Neural cell (in vitro differentiated cells): ENCODE data around the gene FLT3. TPM values are rescaled to one million over a fixed set of nuclear protein-coding genes. Genes with fewer than 3 reads are reported as not detected.

Experiments
- H2AFZ ChIP-seq: fragments of 200-600, 300-800 bp; sonication (generic), shearing (Covaris generic); 2 replicates; pipeline ENCODE4 v1.6.0; 2014; ENCODE audit warnings: low read depth, mild to moderate bottlenecking, antibody characterized with exemption, low read length, moderate library complexity
- H3F3A ChIP-seq: fragments of 200-600 bp; shearing (Covaris generic); 2 replicates; pipeline ENCODE4 v1.6.1; 2016; ENCODE audit warnings: mild to moderate bottlenecking, moderate library complexity, mixed read lengths, antibody characterized with exemption, low read length; ENCODE audit not compliant: insufficient read depth, poor library complexity, severe bottlenecking
- H3K27ac ChIP-seq: fragments of 200-600, 300-800 bp; sonication (generic), shearing (Covaris generic); 2 replicates; pipeline ENCODE4 v1.5.1; 2014; ENCODE audit warnings: mild to moderate bottlenecking, low read length, moderate library complexity
- H3K27me3 ChIP-seq: fragments of 300-800, 200-600 bp; sonication (generic), shearing (Covaris generic); 2 replicates; pipeline ENCODE4 v1.6.0; 2014; ENCODE audit warnings: mild to moderate bottlenecking, low read depth, low read length, moderate library complexity; ENCODE audit not compliant: insufficient read depth
- H3K36me3 ChIP-seq: fragments of 300-800, 200-600 bp; sonication (generic), shearing (Covaris generic); 2 replicates; pipeline ENCODE4 v1.5.1; 2014; ENCODE audit warnings: mild to moderate bottlenecking, antibody characterized with exemption, low read length, moderate library complexity; ENCODE audit not compliant: insufficient read depth
- H3K4me2 ChIP-seq: fragments of 300-800, 200-600 bp; sonication (generic), shearing (Covaris generic); 2 replicates; pipeline ENCODE4 v1.6.0; 2014; ENCODE audit warnings: mild to moderate bottlenecking, low read length
- H3K4me3 ChIP-seq: fragments of 300-800, 200-600 bp; sonication (generic), shearing (Covaris generic); 2 replicates; pipeline ENCODE4 v1.5.1; 2014; ENCODE audit warnings: mild to moderate bottlenecking, low read length, moderate library complexity
- H3K79me2 ChIP-seq: fragments of 200-600 bp; shearing (Covaris generic); replicated peaks from 2 replicates; pipeline ENCODE4 v1.6.0; 2014; ENCODE audit warnings: mild to moderate bottlenecking, low read length, moderate library complexity; ENCODE audit not compliant: insufficient read depth
- H3K9ac ChIP-seq: fragments of 300-800, 200-600 bp; sonication (generic), shearing (Covaris generic); 2 replicates; pipeline ENCODE4 v1.6.1; 2016; ENCODE audit warnings: mild to moderate bottlenecking, low read length, mixed read lengths
- H3K9me2 ChIP-seq: fragments of 200-600 bp; shearing (Covaris generic); 2 replicates; pipeline ENCODE4 v1.6.1; 2016; ENCODE audit warnings: mild to moderate bottlenecking, low read length, mixed read lengths; ENCODE audit not compliant: insufficient read depth
- H3K9me3 ChIP-seq: fragments of 200-600, 300-800 bp; sonication (generic), shearing (Covaris generic); 2 replicates; pipeline ENCODE4 v1.6.1; 2016; ENCODE audit warnings: mild to moderate bottlenecking, mixed run types, low read length, moderate library complexity, mixed read lengths
- H4K20me1 ChIP-seq: fragments of 200-600 bp; shearing (Covaris generic); 2 replicates; pipeline ENCODE4 v1.6.1; 2016; ENCODE audit warnings: mild to moderate bottlenecking, mixed run types; ENCODE audit not compliant: insufficient read depth
- CTCF ChIP-seq: fragments of 450-650 bp; IDR thresholded peaks from 2 replicates; pipeline ENCODE4 v1.5.1; 2014; ENCODE audit warnings: antibody characterized with exemption, mild to moderate bottlenecking, moderate library complexity; ENCODE audit not compliant: poor library complexity, severe bottlenecking
- EP300 ChIP-seq: fragments of 450-650 bp; conservative IDR thresholded peaks from 2 replicates; pipeline ENCODE4 v1.6.1; 2014; ENCODE audit warnings: antibody characterized with exemption, mild to moderate bottlenecking, moderate library complexity; ENCODE audit not compliant: poor library complexity, severe bottlenecking
- EZH2 ChIP-seq: fragments of 200-600, 300-800 bp; shearing (Covaris generic), sonication (generic); IDR thresholded peaks from 2 replicates; pipeline ENCODE4 v1.6.1; 2014; ENCODE audit warnings: antibody characterized with exemption, low read length, borderline replicate concordance, mild to moderate bottlenecking; ENCODE audit not compliant: insufficient read depth, poor library complexity, severe bottlenecking
- MXI1 ChIP-seq: fragments of 450-650 bp; conservative IDR thresholded peaks from 2 replicates; pipeline ENCODE4 v1.6.1; 2014; ENCODE audit warnings: antibody characterized with exemption, mild to moderate bottlenecking; ENCODE audit not compliant: poor library complexity, severe bottlenecking
- POLR2AphosphoS5 ChIP-seq: IDR thresholded peaks from 2 replicates; pipeline ENCODE4 v1.6.1; 2012
- RAD21 ChIP-seq: fragments of 450-650 bp; conservative IDR thresholded peaks from 2 replicates; pipeline ENCODE4 v1.6.1; 2014; ENCODE audit warnings: antibody characterized with exemption, mild to moderate bottlenecking, moderate library complexity
- REST ChIP-seq: IDR thresholded peaks from 2 replicates; pipeline ENCODE4 v1.6.1; 2012; ENCODE audit warnings: borderline replicate concordance
- SMC3 ChIP-seq: fragments of 450-650 bp; conservative IDR thresholded peaks from 2 replicates; pipeline ENCODE4 v1.6.1; 2014; ENCODE audit warnings: antibody characterized with exemption, mild to moderate bottlenecking, moderate library complexity; ENCODE audit not compliant: poor library complexity
- TAF1 ChIP-seq: IDR thresholded peaks from 2 replicates; pipeline ENCODE4 v1.6.1; 2012; ENCODE audit warnings: low read depth
- polyA plus RNA-seq: library from polyadenylated mRNA; depleted of rRNA; stranded (reverse); fragments of >200 nt; gene quantifications from 2 replicates; pipeline ENCODE4 v1.2.3, GENCODE V29; 2014

Gene FLT3
- polyA plus RNA-seq, 1 donor from 2014 or later: 0.41 TPM

GRCh38 chr13:27988520-27988919 is 111.9 kb downstream of the FLT3 start, which contains the start of gene URAD:
TSS of gene URAD (minus strand) at chr13:27988693. CDS start at chr13:27988637, 56 bp downstream.
- H3K9me3 ChIP-seq: no peaks in the 10 kb centered on the region
- H3K79me2 ChIP-seq: no peaks in the 10 kb centered on the region
- H2AFZ ChIP-seq: no peak within 1 kb of the TSS
- no peak within 1 kb of the TSS for H3K9ac ChIP-seq
- no peaks in the 10 kb centered on the region for H3F3A ChIP-seq
- no peaks in the 10 kb centered on the region for H3K9me2 ChIP-seq
- no peak within 1 kb of the TSS for H3K4me3 ChIP-seq
- H3K27me3 ChIP-seq: peaks cover 22% of the 10 kb centered on the region
- H3K36me3 ChIP-seq: no peaks in the 10 kb centered on the region
- no peak for TF ChIP-seq EZH2
- no peak for TF ChIP-seq EP300
- TF ChIP-seq REST: no peak
- no peak for TF ChIP-seq CTCF
- no peak for TF ChIP-seq SMC3
- no peak for TF ChIP-seq POLR2AphosphoS5
- no peak for TF ChIP-seq MXI1
- TF ChIP-seq RAD21: no peak
- no peak within 1 kb of the TSS for H3K4me2 ChIP-seq
- no peaks in the 10 kb centered on the region for H4K20me1 ChIP-seq
- H3K27ac ChIP-seq: no peak within 1 kb of the TSS

- Histone ChIP-seq H2AFZ (no peak overlapping the region), H3K27me3 (peaks cover 51% of the 10 kb centered on the region), H3F3A (no peaks in the 10 kb centered on the region), H3K9me2 (no peaks in the 10 kb centered on the region), H3K4me2 (no peak overlapping the region), H3K27ac (no peak overlapping the region), H3K9ac (no peak overlapping the region), H4K20me1 (no peaks in the 10 kb centered on the region), H3K36me3 (no peaks in the 10 kb centered on the region), H3K9me3 (no peaks in the 10 kb centered on the region), H3K4me3 (no peak overlapping the region), H3K79me2 (no peaks in the 10 kb centered on the region)
- TF ChIP-seq EP300 (no peak), RAD21 (no peak), POLR2AphosphoS5 (no peak), SMC3 (no peak), MXI1 (no peak), TAF1 (no peak), CTCF (no peak), EZH2 (no peak), REST (no peak)
These were observed 114.8 kb downstream of the FLT3 start for GRCh38 chr13:27985600-27985999.
